Activated CD4-positive, alpha-beta T cell treated with anti-CD3 and anti-CD28 coated beads, Interleukin-2, amount 10 ng/mL, durations not matched to agents 24 days and 14 days (primary cell): ENCODE measurements around the gene MMAB. TPM values are rescaled to one million over a fixed set of nuclear protein-coding genes. Genes with fewer than 3 reads are reported as not detected.

Experiments
- DNase-seq: peaks from one replicate; pipeline ENCODE4 v3.0.0; 2022
- H3K27ac Mint-ChIP-seq: one replicate; pipeline ENCODE4 v1.8.0; 2022; ENCODE audit warnings: mild to moderate bottlenecking, mixed read lengths
- H3K27me3 Mint-ChIP-seq: one replicate; pipeline ENCODE4 v1.8.0; 2022; ENCODE audit warnings: mixed read lengths
- H3K36me3 Mint-ChIP-seq: one replicate; pipeline ENCODE4 v1.8.0; 2022; ENCODE audit warnings: low read depth, mild to moderate bottlenecking, mixed read lengths
- H3K4me1 Mint-ChIP-seq: one replicate; pipeline ENCODE4 v1.8.0; 2021; ENCODE audit warnings: mixed read lengths
- H3K4me3 Mint-ChIP-seq: one replicate; pipeline ENCODE4 v1.8.0; 2022; ENCODE audit warnings: mild to moderate bottlenecking, moderate library complexity, mixed read lengths
- H3K9me3 Mint-ChIP-seq: one replicate; pipeline ENCODE4 v1.8.0; 2021; ENCODE audit warnings: mixed read lengths
- intact Hi-C: fragments of 100-400 bp; cut with micrococcal nuclease; formaldehyde crosslinking; loops from one replicate; pipeline ENCODE4 v1.15.1; 2023
- total RNA-seq: library from RNA; stranded (reverse); gene quantifications from 2 replicates; pipeline ENCODE4 v1.2.3, GENCODE V29; 2022

Gene MMAB
- total RNA-seq, 1 donor from 2014 or later = 44.3 TPM

DNA sequence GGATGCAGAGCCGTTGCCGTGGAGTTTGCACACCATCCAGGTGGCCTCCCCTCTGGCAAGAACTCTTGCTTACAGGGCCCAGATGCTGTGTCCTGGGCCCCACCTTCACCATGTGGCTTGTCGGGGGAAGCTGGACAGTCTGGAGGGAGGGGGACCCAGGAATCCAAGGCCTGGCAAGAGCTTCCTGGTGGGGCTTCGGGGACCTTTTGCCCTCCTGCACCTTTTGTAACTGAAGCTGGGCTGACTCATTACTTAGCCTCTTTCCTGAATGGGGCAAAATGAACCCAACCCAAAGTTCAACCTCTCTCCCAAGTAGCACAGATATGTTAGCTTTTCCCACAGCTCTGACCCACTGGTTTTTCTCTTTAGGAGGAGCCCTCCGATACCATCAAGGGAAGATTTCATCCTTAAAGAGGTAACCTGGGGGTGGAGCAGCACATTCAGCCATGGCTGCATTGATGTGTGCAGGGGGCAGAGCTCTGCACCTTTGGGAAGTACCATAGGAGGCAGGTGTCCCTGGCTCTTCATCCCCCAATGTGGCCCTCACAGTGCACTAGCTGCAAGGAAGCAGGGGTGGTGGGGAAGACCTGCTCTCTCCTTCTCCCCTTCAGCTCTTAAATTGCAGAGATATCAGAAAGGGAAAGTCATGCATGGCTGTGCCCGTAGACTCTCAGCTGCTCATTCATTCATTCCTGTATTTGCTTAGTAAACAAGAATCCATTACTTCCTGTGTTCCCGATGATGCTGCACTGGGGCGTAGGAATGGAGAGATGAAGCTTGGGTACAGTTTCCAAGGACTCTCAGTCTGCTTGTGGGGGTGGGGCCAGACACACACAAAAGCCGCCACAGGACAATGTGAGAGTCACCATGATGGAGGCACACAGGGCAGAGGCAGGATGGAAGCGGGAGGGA, 13.3 kb upstream of the MMAB start:
- Mint-ChIP-seq H3K36me3 (peaks cover 30% of the 10 kb centered on the region), H3K4me1 (no peaks in the 10 kb centered on the region), H3K9me3 (no peaks in the 10 kb centered on the region), H3K4me3 (no peak overlapping the region), H3K27me3 (no peaks in the 10 kb centered on the region), H3K27ac (no peak overlapping the region)
- intact Hi-C loops = no loop called here
- no peak for DNase-seq

DNA sequence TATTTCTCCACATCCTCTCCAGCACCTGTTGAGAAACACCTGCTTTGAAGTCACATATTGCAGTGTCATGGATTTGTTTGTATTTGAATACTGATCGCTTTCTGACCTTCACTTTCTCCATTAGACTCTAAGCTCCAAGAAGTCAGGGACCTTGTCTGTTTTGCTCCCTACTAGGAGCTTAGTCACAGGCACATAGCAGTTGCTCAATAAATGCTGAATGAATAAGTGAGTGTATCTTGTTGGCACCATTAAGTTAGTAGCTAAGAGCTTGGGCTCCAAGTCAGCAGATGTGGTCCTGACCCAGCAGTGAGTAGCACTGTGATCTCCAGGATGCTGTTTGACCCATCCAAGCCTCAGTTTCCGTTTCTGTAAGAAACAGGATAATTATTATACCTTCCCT, 10.4 kb upstream of the MMAB start:
- H3K4me1 Mint-ChIP-seq = no peaks in the 10 kb centered on the region
- DNase-seq = no peak
- H3K27me3 Mint-ChIP-seq = no peaks in the 10 kb centered on the region
- no peaks in the 10 kb centered on the region for H3K9me3 Mint-ChIP-seq
- no peak overlapping the region for H3K27ac Mint-ChIP-seq
- peaks cover 34% of the 10 kb centered on the region for H3K36me3 Mint-ChIP-seq
- no peak overlapping the region for H3K4me3 Mint-ChIP-seq
- intact Hi-C loops = no loop called here

- Mint-ChIP-seq H3K9me3 (no peaks in the 10 kb centered on the region), H3K27me3 (no peaks in the 10 kb centered on the region), H3K36me3 (peaks cover 32% of the 10 kb centered on the region), H3K27ac (no peak overlapping the region), H3K4me1 (no peaks in the 10 kb centered on the region), H3K4me3 (no peak overlapping the region)
- no peak for DNase-seq
- intact Hi-C loops = no loop called here
These were observed 9.3 kb upstream of the MMAB start for GRCh38 chr12:109582636-109583035.

- intact Hi-C loops = no loop called here
- DNase-seq = no peak
- no peak overlapping the region for H3K4me3 Mint-ChIP-seq
- no peaks in the 10 kb centered on the region for H3K9me3 Mint-ChIP-seq
- no peaks in the 10 kb centered on the region for H3K27me3 Mint-ChIP-seq
- peaks cover 36% of the 10 kb centered on the region for H3K36me3 Mint-ChIP-seq
- H3K27ac Mint-ChIP-seq = no peak overlapping the region
- H3K4me1 Mint-ChIP-seq = no peaks in the 10 kb centered on the region
These were observed 8.6 kb upstream of the MMAB start for GRCh38 chr12:109581856-109582255.

GRCh38 chr12:109581334-109581691, 8.0 kb upstream of the MMAB start:
- Mint-ChIP-seq H3K4me1 (no peaks in the 10 kb centered on the region), H3K27me3 (no peaks in the 10 kb centered on the region), H3K36me3 (peaks cover 38% of the 10 kb centered on the region), H3K27ac (no peak overlapping the region), H3K4me3 (no peak overlapping the region), H3K9me3 (no peaks in the 10 kb centered on the region)
- DNase-seq = no peak
- intact Hi-C loops = no loop called here

- H3K4me1 Mint-ChIP-seq = no peaks in the 10 kb centered on the region
- intact Hi-C loops = no loop called here
- H3K27ac Mint-ChIP-seq = no peak overlapping the region
- no peak for DNase-seq
- H3K9me3 Mint-ChIP-seq = no peaks in the 10 kb centered on the region
- H3K4me3 Mint-ChIP-seq = no peak overlapping the region
- H3K36me3 Mint-ChIP-seq = peaks cover 39% of the 10 kb centered on the region
- no peaks in the 10 kb centered on the region for H3K27me3 Mint-ChIP-seq
These were observed 7.5 kb upstream of the MMAB start for GRCh38 chr12:109580684-109581333.

DNA sequence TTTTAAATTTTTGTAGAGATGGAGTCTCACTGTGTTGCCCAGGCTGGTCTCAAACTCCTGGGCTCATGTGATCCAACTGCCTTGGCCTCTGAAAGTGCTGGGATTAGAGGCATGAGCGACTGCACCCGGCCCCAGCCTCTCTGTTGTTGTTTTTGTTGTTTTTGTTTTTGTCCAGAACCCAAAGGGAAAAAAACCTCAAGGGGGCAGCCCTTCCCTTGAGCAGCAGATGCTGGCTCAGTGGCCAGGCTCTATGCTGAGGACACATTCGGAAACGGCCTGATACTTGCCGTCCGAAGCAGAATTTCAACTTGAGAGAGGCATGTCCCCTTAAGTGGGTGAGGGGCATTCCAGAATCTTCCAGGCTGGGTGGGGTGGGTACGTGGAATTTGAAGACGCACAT, 7.0 kb upstream of the MMAB start:
- peaks cover 42% of the 10 kb centered on the region for H3K36me3 Mint-ChIP-seq
- no peak overlapping the region for H3K27ac Mint-ChIP-seq
- H3K27me3 Mint-ChIP-seq = no peaks in the 10 kb centered on the region
- no peak overlapping the region for H3K4me3 Mint-ChIP-seq
- H3K9me3 Mint-ChIP-seq = no peaks in the 10 kb centered on the region
- no peak for DNase-seq
- intact Hi-C loops = no loop called here
- H3K4me1 Mint-ChIP-seq = no peaks in the 10 kb centered on the region

- intact Hi-C loops = no loop called here
- peaks cover 4% of the 10 kb centered on the region for H3K4me1 Mint-ChIP-seq
- peaks cover 45% of the 10 kb centered on the region for H3K36me3 Mint-ChIP-seq
- DNase-seq = no peak
- H3K4me3 Mint-ChIP-seq = no peak overlapping the region
- no peaks in the 10 kb centered on the region for H3K9me3 Mint-ChIP-seq
- H3K27ac Mint-ChIP-seq = no peak overlapping the region
- no peaks in the 10 kb centered on the region for H3K27me3 Mint-ChIP-seq
These were observed 6.3 kb upstream of the MMAB start for GRCh38 chr12:109579639-109580038.

DNA sequence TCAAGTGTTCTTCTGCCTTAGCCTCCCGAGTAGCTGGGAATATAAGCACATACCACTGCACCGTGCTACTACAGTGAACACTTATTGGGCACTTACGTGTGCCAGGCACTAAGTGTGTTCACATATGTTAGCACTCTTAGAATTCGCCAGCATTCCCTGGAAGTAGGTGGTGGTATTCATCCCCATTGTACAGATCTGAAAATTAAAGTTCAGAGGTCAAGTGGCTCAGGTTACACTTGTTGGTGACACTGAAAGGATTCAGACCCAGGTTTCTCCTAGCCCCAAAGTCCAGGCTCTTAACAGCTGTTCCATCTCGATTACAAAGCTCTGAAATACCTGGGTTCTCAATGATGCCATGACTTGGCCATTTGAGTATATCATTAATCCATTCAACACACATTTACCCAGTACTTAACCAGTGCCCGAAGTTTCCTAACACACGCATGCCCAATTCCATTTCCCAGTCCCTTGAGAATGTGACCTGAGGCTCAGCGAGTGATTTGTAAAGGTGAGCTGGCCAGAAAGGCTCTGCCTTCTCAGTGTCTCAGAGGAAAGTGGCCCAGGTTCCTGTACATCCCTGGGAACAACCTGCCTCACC, 5.1 kb upstream of the MMAB start:
- Mint-ChIP-seq H3K36me3 (peaks cover 41% of the 10 kb centered on the region), H3K4me3 (no peak overlapping the region), H3K27ac (no peak overlapping the region), H3K9me3 (no peaks in the 10 kb centered on the region), H3K27me3 (no peaks in the 10 kb centered on the region), H3K4me1 (peaks cover 10% of the 10 kb centered on the region)
- DNase-seq = no peak
- intact Hi-C loops = no loop called here

DNA sequence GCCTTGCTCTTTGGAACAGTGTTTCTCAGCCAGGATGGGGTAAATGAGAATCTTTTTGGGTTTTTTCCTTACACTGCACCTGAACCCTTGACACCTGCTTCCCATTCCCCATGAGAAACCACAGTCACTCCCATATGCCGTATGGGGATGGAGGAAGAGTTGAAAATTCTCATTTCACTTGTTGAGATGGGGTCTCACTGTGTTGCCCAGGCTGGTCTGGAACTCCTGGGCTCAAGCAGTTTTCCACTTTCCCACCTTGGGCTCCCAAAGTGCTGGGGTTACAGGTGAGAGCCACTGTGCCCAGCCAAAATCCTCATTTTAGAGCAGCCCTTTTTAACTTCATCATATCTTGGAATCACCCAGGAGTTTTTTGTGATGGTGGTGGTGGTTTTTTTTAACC, 4.0 kb upstream of the MMAB start:
- intact Hi-C loops = no loop called here
- Mint-ChIP-seq H3K4me1 (peaks cover 18% of the 10 kb centered on the region), H3K4me3 (no peak overlapping the region), H3K9me3 (peaks cover 4% of the 10 kb centered on the region), H3K36me3 (peaks cover 41% of the 10 kb centered on the region), H3K27me3 (no peaks in the 10 kb centered on the region), H3K27ac (no peak overlapping the region)
- DNase-seq = no peak

GRCh38 chr12:109575683-109576082, 2.4 kb upstream of the MMAB start:
- Mint-ChIP-seq H3K27ac (no peak overlapping the region), H3K4me1 (peaks cover 22% of the 10 kb centered on the region), H3K9me3 (peaks cover 4% of the 10 kb centered on the region), H3K4me3 (no peak overlapping the region), H3K36me3 (peaks cover 35% of the 10 kb centered on the region), H3K27me3 (no peaks in the 10 kb centered on the region)
- DNase-seq = no peak
- intact Hi-C loops = no loop called here

- peaks cover 4% of the 10 kb centered on the region for H3K9me3 Mint-ChIP-seq
- peaks cover 22% of the 10 kb centered on the region for H3K4me1 Mint-ChIP-seq
- no peak for DNase-seq
- no peaks in the 10 kb centered on the region for H3K27me3 Mint-ChIP-seq
- peak overlapping the region; percentile 93 for H3K4me3 Mint-ChIP-seq
- intact Hi-C loops = loop anchor here (1.0 to 5.0 kb wide), 4 partner anchors 97 to 717 kb away; partner anchors contain the start of genes FAM222A, KCTD10, SSH1 and TCHP
- H3K36me3 Mint-ChIP-seq = peaks cover 33% of the 10 kb centered on the region
- peak overlapping the region; percentile 95 for H3K27ac Mint-ChIP-seq
These were observed 575 bp upstream of the MMAB start for GRCh38 chr12:109573914-109574244.

DNA sequence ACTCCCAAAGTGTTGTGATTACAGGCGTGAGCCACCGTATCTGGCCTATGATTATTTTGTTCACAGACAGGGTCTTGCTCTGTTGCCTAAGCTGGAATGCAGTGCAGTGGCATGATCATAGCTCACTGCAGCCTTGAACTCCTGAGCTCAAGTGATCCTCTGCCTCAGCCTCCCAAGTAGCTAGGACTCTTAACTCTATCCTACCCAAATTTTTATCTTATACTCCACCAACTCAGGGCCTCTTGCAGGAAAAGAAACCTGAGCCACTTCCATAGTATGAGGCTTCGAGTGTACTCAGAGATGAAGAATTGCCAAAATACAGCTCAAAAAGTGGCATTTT, 828 bp downstream of the MMAB start:
- peak overlapping the region; percentile 93 for H3K4me3 Mint-ChIP-seq
- DNase-seq = no peak
- H3K9me3 Mint-ChIP-seq = peaks cover 4% of the 10 kb centered on the region
- peak overlapping the region; percentile 95 for H3K27ac Mint-ChIP-seq
- no peaks in the 10 kb centered on the region for H3K27me3 Mint-ChIP-seq
- peaks cover 22% of the 10 kb centered on the region for H3K4me1 Mint-ChIP-seq
- peaks cover 26% of the 10 kb centered on the region for H3K36me3 Mint-ChIP-seq
- intact Hi-C loops = loop anchor here (5.0 kb wide), 3 partner anchors 95 to 715 kb away; partner anchors contain the start of genes KCTD10, SSH1, TCHP and UBE3B
